ENCODE results near the gene MPV17L2. TPM values are rescaled to one million over a fixed set of nuclear protein-coding genes. Genes with fewer than 3 reads are reported as not detected.
A peak's percentile ranks its signal among the peaks of the same experiment; 100 is the strongest.

The MPV17L2 gene
- total RNA-seq, 1 experiment from 2014 or later, result 12.9 TPM

- no peak overlapping the region for H3K27ac Mint-ChIP-seq (ENCODE audit: low read depth, unreplicated experiment)
- CTCF ChIA-PET, result interaction anchor here (0.7 to 1.5 kb wide), 3 partner anchors 9 to 134 kb away, joined by 3 to 5 read pairs (median 4); no protein-coding TSS in a partner anchor
- BruUV-seq (replicated peaks), result no TSS peak
- H3K36me3 Mint-ChIP-seq (ENCODE audit: insufficient read depth, unreplicated experiment), result peaks cover 29% of the 10 kb centered on the region
- H3K4me1 Mint-ChIP-seq (ENCODE audit: insufficient read depth, unreplicated experiment), result peaks cover 12% of the 10 kb centered on the region
- POLR2A ChIA-PET, result interaction anchor here (0.7 to 4.9 kb wide), 7 partner anchors 10 to 86 kb away, joined by 3 to 147 read pairs (median 12); partner anchors contain the start of genes JUND and RAB3A
- H3K9me3 Mint-ChIP-seq (ENCODE audit: unreplicated experiment), result no peaks in the 10 kb centered on the region
- no peaks in the 10 kb centered on the region for H3K27me3 Mint-ChIP-seq (ENCODE audit: insufficient read depth, unreplicated experiment)
- no peak for DNase-seq (ENCODE audit: unreplicated experiment)
- intact Hi-C loops (cut with micrococcal nuclease), result no loop called here
- H3K4me3 Mint-ChIP-seq (ENCODE audit: unreplicated experiment), result peak overlapping the region; percentile 78
- TF ChIP-seq, protein P1, sequence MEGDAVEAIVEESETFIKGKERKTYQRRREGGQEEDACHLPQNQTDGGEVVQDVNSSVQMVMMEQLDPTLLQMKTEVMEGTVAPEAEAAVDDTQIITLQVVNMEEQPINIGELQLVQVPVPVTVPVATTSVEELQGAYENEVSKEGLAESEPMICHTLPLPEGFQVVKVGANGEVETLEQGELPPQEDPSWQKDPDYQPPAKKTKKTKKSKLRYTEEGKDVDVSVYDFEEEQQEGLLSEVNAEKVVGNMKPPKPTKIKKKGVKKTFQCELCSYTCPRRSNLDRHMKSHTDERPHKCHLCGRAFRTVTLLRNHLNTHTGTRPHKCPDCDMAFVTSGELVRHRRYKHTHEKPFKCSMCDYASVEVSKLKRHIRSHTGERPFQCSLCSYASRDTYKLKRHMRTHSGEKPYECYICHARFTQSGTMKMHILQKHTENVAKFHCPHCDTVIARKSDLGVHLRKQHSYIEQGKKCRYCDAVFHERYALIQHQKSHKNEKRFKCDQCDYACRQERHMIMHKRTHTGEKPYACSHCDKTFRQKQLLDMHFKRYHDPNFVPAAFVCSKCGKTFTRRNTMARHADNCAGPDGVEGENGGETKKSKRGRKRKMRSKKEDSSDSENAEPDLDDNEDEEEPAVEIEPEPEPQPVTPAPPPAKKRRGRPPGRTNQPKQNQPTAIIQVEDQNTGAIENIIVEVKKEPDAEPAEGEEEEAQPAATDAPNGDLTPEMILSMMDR (IDR thresholded peaks at IDR 0.05; ENCODE audit: unreplicated experiment), result no peak
These were observed 1.1 kb downstream of the MPV17L2 start for GRCh38 chr19:18194181-18194530.

DNA sequence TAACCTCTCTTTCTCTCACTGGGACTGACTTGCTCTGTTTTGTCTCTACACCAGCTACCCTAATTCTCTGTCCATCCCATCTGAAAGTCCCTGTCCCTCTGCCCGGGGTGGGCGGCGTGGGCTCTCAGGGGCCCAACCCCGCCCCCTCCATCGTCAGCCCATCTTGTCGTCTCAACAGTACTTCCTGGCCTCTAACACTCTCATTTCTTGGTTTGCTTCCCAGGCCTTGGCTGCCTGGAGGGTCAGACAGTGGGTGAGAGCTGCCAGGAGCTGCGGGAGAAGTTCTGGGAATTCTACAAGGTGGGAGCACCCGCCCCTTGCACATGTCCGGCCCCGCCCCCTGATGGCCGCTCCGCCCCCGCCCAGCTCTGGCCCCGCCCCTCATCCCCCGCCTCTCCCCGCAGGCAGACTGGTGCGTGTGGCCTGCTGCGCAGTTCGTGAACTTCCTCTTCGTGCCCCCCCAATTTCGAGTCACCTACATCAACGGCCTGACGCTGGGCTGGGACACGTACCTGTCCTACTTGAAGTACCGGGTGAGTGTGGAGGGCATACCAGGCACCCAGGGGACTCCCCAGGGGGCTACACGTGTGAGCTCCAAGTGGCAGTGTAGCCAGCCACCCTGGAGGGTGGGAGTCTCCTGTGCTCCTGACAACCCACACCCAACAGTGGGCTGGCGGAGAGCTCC, 1.7 kb downstream of the MPV17L2 start:
- Mint-ChIP-seq H3K36me3 (ENCODE audit: insufficient read depth, unreplicated experiment) (peaks cover 31% of the 10 kb centered on the region), H3K9me3 (ENCODE audit: unreplicated experiment) (no peaks in the 10 kb centered on the region), H3K27ac (ENCODE audit: low read depth, unreplicated experiment) (no peak overlapping the region), H3K27me3 (ENCODE audit: insufficient read depth, unreplicated experiment) (no peaks in the 10 kb centered on the region), H3K4me3 (ENCODE audit: unreplicated experiment) (peak overlapping the region; percentile 78), H3K4me1 (ENCODE audit: insufficient read depth, unreplicated experiment) (peaks cover 12% of the 10 kb centered on the region)
- BruUV-seq (replicated peaks), result no TSS peak
- DNase-seq (ENCODE audit: unreplicated experiment), result peak; percentile 65
- TF ChIP-seq, protein P1 (IDR thresholded peaks at IDR 0.05; ENCODE audit: unreplicated experiment), result no peak
- ChIA-PET CTCF (interaction anchor here (0.6 to 1.5 kb wide), 3 partner anchors 29 to 134 kb away, joined by 3 to 5 read pairs (median 4); no protein-coding TSS in a partner anchor), POLR2A (interaction anchor here (0.7 to 4.9 kb wide), 5 partner anchors 9 to 86 kb away, joined by 3 to 147 read pairs (median 12); partner anchors contain the start of genes JUND and RAB3A)
- intact Hi-C loops (cut with micrococcal nuclease), result no loop called here

GRCh38 chr19:18196511-18196845, 3.5 kb downstream of the MPV17L2 start:
- Mint-ChIP-seq H3K27me3 (ENCODE audit: insufficient read depth, unreplicated experiment) (no peaks in the 10 kb centered on the region), H3K27ac (ENCODE audit: low read depth, unreplicated experiment) (no peak overlapping the region), H3K4me1 (ENCODE audit: insufficient read depth, unreplicated experiment) (peaks cover 12% of the 10 kb centered on the region), H3K36me3 (ENCODE audit: insufficient read depth, unreplicated experiment) (peaks cover 37% of the 10 kb centered on the region), H3K4me3 (ENCODE audit: unreplicated experiment) (no peak overlapping the region), H3K9me3 (ENCODE audit: unreplicated experiment) (no peaks in the 10 kb centered on the region)
- ChIA-PET POLR2A (no interaction called here), CTCF (interaction anchor here (0.6 to 0.7 kb wide), 2 partner anchors 63 to 215 kb away, joined by 3 to 5 read pairs; no protein-coding TSS in a partner anchor)
- TF ChIP-seq, protein P1 (IDR thresholded peaks at IDR 0.05; ENCODE audit: unreplicated experiment), result no peak
- DNase-seq (ENCODE audit: unreplicated experiment), result no peak
- intact Hi-C loops (cut with micrococcal nuclease), result no loop called here
- no TSS peak for BruUV-seq (replicated peaks)

DNA sequence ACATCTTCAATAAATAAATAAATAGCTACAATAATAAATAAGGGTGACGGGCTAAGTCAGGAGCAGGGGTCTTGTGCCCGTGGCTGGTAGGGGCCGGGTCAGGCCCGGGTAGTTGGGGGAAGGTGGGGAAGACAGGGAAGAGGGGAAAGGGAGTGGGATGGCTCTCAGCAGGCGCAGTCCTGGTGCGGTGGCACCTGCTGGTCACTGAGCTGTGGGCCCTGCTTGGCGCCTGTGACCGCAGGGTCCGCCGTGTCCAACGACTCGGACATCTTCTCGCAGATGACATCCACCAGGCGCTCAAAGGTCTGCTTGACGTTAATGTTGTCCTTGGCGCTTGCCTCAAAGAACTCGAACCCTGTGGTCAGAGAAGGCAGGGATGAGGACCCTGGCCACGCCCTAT, 4.3 kb downstream of the MPV17L2 start:
- no TSS peak for BruUV-seq (replicated peaks)
- POLR2A ChIA-PET, result no interaction called here
- intact Hi-C loops (cut with micrococcal nuclease), result no loop called here

More for the DNA sequence above, 4.3 kb downstream of the MPV17L2 start:
- no peak for DNase-seq (ENCODE audit: unreplicated experiment)
- Mint-ChIP-seq H3K27ac (ENCODE audit: low read depth, unreplicated experiment) (no peak overlapping the region), H3K27me3 (ENCODE audit: insufficient read depth, unreplicated experiment) (no peaks in the 10 kb centered on the region), H3K4me3 (ENCODE audit: unreplicated experiment) (no peak overlapping the region), H3K4me1 (ENCODE audit: insufficient read depth, unreplicated experiment) (peaks cover 12% of the 10 kb centered on the region), H3K36me3 (ENCODE audit: insufficient read depth, unreplicated experiment) (peaks cover 44% of the 10 kb centered on the region), H3K9me3 (ENCODE audit: unreplicated experiment) (no peaks in the 10 kb centered on the region)
- CTCF ChIA-PET, result interaction anchor here (0.6 to 0.7 kb wide), 2 partner anchors 214 to 364 kb away, joined by 4 to 5 read pairs; no protein-coding TSS in a partner anchor
- TF ChIP-seq, protein P1 (IDR thresholded peaks at IDR 0.05; ENCODE audit: unreplicated experiment), result no peak
